Measurements from ENCODE around the gene KRTAP2-2. TPM values are rescaled to one million over a fixed set of nuclear protein-coding genes. Genes with fewer than 3 reads are reported as not detected.
A peak's percentile ranks its signal among the peaks of the same experiment; 100 is the strongest.
"Not testable (repeated sequence)": the region's sequence is repeated elsewhere in the genome, so short reads cannot be mapped to it uniquely, and the experiment has no call there.

The KRTAP2-2 gene
- polyA plus RNA-seq, 2 of the 4 experiments (the other 2 are of a cell fraction): not detected

DNA sequence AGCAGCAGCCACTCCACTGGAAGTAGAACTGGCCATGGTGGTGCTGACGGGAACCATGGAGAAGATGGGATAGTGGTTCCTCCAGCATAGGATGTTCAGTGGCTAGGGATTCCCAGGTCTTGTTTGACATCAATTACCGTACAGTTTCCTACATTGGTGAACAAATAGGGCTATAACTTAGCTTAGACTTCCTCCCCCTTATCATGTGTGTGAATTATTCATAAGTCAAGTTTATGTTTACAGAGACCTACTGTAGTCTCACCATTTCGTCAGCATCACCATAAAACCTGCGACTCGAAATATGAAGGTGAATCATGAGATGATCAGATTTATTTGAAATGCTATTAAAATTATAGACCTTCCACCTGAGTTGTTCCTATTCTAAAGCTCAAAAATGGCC is 3.7 kb upstream of the KRTAP2-2 start:
- ChIA-PET POLR2A (no interaction called here), CTCF (interaction anchor here (0.6 to 2.5 kb wide), 13 partner anchors 9 to 494 kb away, joined by 3 to 12 read pairs (median 4); no protein-coding TSS in a partner anchor)
- Histone ChIP-seq H3K4me3 (no peak overlapping the region), H3K4me1 (peaks cover 34% of the 10 kb centered on the region), H3K4me2 (peak overlapping the region; percentile 43), H3K9me3 (no peaks in the 10 kb centered on the region), H3K27ac (peak overlapping the region; percentile 34 to 52; a peak in 5 of 6 replicates)
- TF ChIP-seq, protein P1, sequence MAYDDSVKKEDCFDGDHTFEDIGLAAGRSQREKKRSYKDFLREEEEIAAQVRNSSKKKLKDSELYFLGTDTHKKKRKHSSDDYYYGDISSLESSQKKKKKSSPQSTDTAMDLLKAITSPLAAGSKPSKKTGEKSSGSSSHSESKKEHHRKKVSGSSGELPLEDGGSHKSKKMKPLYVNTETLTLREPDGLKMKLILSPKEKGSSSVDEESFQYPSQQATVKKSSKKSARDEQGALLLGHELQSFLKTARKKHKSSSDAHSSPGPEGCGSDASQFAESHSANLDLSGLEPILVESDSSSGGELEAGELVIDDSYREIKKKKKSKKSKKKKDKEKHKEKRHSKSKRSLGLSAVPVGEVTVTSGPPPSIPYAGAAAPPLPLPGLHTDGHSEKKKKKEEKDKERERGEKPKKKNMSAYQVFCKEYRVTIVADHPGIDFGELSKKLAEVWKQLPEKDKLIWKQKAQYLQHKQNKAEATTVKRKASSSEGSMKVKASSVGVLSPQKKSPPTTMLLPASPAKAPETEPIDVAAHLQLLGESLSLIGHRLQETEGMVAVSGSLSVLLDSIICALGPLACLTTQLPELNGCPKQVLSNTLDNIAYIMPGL (CRISPR knock-in tag; IDR thresholded peaks at IDR 0.05; ENCODE audit: borderline replicate concordance): no peak
- TF ChIP-seq CBX8 (IDR thresholded peaks at IDR 0.05) (no peak), ZFP36 (IDR thresholded peaks at IDR 0.05; ENCODE audit: borderline replicate concordance, partially characterized antibody) (no peak)
- TF ChIP-seq, protein P2, sequence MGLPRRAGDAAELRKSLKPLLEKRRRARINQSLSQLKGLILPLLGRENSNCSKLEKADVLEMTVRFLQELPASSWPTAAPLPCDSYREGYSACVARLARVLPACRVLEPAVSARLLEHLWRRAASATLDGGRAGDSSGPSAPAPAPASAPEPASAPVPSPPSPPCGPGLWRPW (IDR thresholded peaks at IDR 0.05): no peak
- 32% methylated on average over 5 of the region's 5 CpGs for WGBS (ENCODE audit: missing lambda C conversion rate)
- DNase-seq (ENCODE audit: low read depth in 1 of 2, low spot score in 1 of 2) (peak in 1 of 2 experiments; percentile 31), FAIRE-seq (no peak), ATAC-seq (no peak)

DNA sequence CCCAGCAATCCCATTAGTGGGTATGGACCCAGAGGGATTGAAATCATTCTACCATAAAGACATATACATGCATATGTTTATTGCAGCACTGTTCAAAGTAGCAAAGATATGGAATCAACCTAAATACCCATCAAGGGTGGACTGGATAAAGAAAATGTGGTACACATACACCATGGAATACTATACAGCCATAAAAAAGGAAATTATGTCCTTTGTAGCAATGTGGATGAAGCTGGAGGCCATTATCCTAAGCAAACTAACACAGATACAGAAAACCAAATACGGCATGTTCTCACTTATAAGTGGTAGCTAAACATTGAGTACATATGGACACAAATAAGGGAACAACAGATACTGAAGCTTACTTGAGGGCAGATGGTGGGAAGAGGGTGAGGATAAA is 2.5 kb upstream of the KRTAP2-2 start:
- H3K4me2 ChIP-seq: no peak overlapping the region
- no peaks in the 10 kb centered on the region for H3K9me3 ChIP-seq
- TF ChIP-seq ZSCAN20 (CRISPR knock-in tag; IDR thresholded peaks at IDR 0.05): no peak
- no peak for TF ChIP-seq ZFP36 (IDR thresholded peaks at IDR 0.05; ENCODE audit: borderline replicate concordance, partially characterized antibody)
- TF ChIP-seq TP53 (CRISPR knock-in tag; IDR thresholded peaks at IDR 0.05): no peak
- no peak for TF ChIP-seq HDAC2 (IDR thresholded peaks at IDR 0.05)
- no peak for TF ChIP-seq KDM1A (IDR thresholded peaks at IDR 0.05; ENCODE audit: low read depth)
- peaks cover 34% of the 10 kb centered on the region for H3K4me1 ChIP-seq
- DNase-seq (ENCODE audit: low read depth in 1 of 2, low spot score in 1 of 2) (no peak), ATAC-seq (no peak), FAIRE-seq (peak; percentile 36)
- CTCF ChIA-PET: interaction anchor here (1.4 to 2.5 kb wide), 3 partner anchors 9 to 491 kb away, joined by 3 to 12 read pairs (median 4); no protein-coding TSS in a partner anchor
- POLR2A ChIA-PET: no interaction called here
- H3K4me3 ChIP-seq: no peak overlapping the region
- 83% methylated on average over 1 of the region's 1 CpG for WGBS (ENCODE audit: missing lambda C conversion rate)
- no peak overlapping the region for H3K27ac ChIP-seq

DNA sequence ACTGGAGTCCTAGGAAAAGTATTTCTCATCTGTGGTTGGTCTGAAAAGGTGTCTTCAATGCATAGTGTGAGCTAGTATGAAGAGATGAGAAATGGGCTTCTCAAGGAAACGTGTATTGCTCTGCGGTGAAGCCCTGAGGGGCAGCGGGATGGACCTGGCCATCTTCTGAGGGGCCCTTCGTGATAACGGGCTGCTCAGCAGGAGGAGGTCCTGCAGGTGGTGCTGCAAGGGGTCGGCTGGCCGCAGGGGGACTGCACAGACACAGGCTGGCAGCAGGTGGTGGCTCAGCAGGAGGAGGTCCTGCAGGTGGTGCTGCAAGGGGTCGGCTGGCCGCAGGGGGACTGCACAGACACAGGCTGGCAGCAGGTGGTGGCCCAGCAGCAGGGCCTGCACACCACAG is 474 bp downstream of the KRTAP2-2 start:
- CTCF ChIA-PET: interaction anchor here (1.2 kb wide), 1 partner anchor 268 kb away, joined by 3 read pairs; no protein-coding TSS in a partner anchor
- H3K4me2 ChIP-seq; H3K4me3 ChIP-seq; DNase-seq (ENCODE audit: low read depth in 1 of 2, low spot score in 1 of 2); POLR2A ChIA-PET; H3K9me3 ChIP-seq; ATAC-seq; H3K27ac ChIP-seq; FAIRE-seq: not testable (repeated sequence)
- WGBS (ENCODE audit: missing lambda C conversion rate): 83% methylated on average over 9 of the region's 9 CpGs
- H3K4me1 ChIP-seq: peaks cover 14% of the 10 kb centered on the region

DNA sequence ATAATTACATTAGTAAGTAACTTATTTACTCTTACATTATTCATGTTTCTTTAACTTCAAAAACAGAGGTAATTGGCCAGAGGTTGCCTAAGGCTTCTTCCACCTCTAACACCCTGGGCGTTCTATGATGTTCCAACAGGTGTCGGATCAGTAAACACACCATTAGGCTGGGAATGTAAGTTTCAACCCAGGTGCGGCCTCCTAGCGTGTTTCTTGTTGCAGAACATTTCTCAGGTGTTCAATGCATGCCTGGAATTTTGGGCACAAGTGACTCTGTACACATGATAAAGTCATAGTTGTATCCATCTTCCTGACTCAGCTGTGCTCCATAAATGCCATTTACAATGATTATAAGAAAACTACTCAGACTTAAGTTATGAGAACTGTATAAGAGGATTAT is 1.0 kb downstream of the KRTAP2-2 start:
- no peak for ATAC-seq
- WGBS (ENCODE audit: missing lambda C conversion rate): 85% methylated on average over 4 of the region's 4 CpGs
- peaks cover 11% of the 10 kb centered on the region for H3K4me1 ChIP-seq
- ChIA-PET CTCF (no interaction called here), POLR2A (no interaction called here)
- no peak overlapping the region for H3K4me3 ChIP-seq
- no peaks in the 10 kb centered on the region for H3K9me3 ChIP-seq
- H3K4me2 ChIP-seq: no peak overlapping the region
- TF ChIP-seq, protein P2 (IDR thresholded peaks at IDR 0.05): no peak
- TF ChIP-seq RNF2 (IDR thresholded peaks at IDR 0.05; ENCODE audit: borderline replicate concordance, low read depth) (no peak), FOSL2 (IDR thresholded peaks at IDR 0.05) (no peak), FOSL2 (CRISPR knock-in tag; IDR thresholded peaks at IDR 0.05) (no peak)
- TF ChIP-seq, protein P3, sequence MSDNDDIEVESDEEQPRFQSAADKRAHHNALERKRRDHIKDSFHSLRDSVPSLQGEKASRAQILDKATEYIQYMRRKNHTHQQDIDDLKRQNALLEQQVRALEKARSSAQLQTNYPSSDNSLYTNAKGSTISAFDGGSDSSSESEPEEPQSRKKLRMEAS (IDR thresholded peaks at IDR 0.05): no peak
- no peak for DNase-seq (ENCODE audit: low read depth in 1 of 2, low spot score in 1 of 2)
- no peak for FAIRE-seq
- H3K27ac ChIP-seq: no peak overlapping the region

DNA sequence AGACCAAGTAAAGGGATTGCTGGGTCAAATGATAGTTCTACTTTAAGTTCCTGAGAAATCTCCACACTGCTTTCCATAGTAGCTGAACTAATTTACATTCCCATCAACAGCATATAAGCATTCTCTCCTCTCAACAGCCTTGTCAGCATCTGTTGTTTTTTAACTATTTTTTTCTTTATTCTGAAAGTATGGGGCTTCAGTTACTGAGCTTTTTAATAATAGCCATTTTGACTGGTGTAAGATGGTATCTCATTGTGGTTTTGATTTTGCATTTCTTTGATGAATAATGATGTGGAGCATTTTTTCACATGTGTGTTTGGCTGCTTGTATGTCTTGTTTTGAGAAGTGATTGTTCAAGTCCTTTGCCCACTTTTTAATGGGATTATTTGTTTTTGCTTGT is 2.5 kb downstream of the KRTAP2-2 start:
- CTCF ChIA-PET: interaction anchor here (1.2 kb wide), 1 partner anchor 13 kb away, joined by 3 read pairs; no protein-coding TSS in a partner anchor

More for the DNA sequence above, 2.5 kb downstream of the KRTAP2-2 start:
- Histone ChIP-seq H3K4me2 (no peak overlapping the region), H3K4me1 (peaks cover 10% of the 10 kb centered on the region; the same call in 1 of the 3 replicates), H3K9me3 (no peaks in the 10 kb centered on the region), H3K4me3 (no peak overlapping the region), H3K27ac (no peak overlapping the region)
- FAIRE-seq (peak; percentile 68), DNase-seq (ENCODE audit: low read depth in 1 of 2, low spot score in 1 of 2) (no peak), ATAC-seq (no peak)
- TF ChIP-seq CBX2 (IDR thresholded peaks at IDR 0.05; ENCODE audit: borderline replicate concordance, low read depth): no peak
- POLR2A ChIA-PET: no interaction called here
